Measurements from ENCODE around the gene SLC46A1.

SLC46A1 gene

GRCh38 chr17:28363186-28363585, 42.8 kb downstream of the SLC46A1 start:
- in situ Hi-C loops (cut with MboI; ENCODE audit: low sequenced_read_pairs), result no loop called here

GRCh38 chr17:28357901-28358197, 48.2 kb downstream of the SLC46A1 start:
- in situ Hi-C loops (cut with MboI; ENCODE audit: low sequenced_read_pairs), result no loop called here

GRCh38 chr17:28357061-28357900, 48.7 kb downstream of the SLC46A1 start, which contains the start of gene POLDIP2:
Gene POLDIP2 (minus strand): TSS chr17:28357527. CDS start chr17:28357448, 79 bp downstream.
- in situ Hi-C loops (cut with MboI; ENCODE audit: low sequenced_read_pairs), result no loop called here

- in situ Hi-C loops (cut with MboI; ENCODE audit: low sequenced_read_pairs), result no loop called here
Measured at GRCh38 chr17:28350271-28350670, 55.7 kb downstream of the SLC46A1 start.

GRCh38 chr17:28348979-28349378, 57.0 kb downstream of the SLC46A1 start:
- in situ Hi-C loops (cut with MboI; ENCODE audit: low sequenced_read_pairs), result no loop called here

GRCh38 chr17:28347261-28347891, 58.6 kb downstream of the SLC46A1 start:
- in situ Hi-C loops (cut with MboI; ENCODE audit: low sequenced_read_pairs), result no loop called here

- in situ Hi-C loops (cut with MboI; ENCODE audit: low sequenced_read_pairs), result no loop called here
Measured at GRCh38 chr17:28346746-28347246, 59.2 kb downstream of the SLC46A1 start.

GRCh38 chr17:28346199-28346580, 59.8 kb downstream of the SLC46A1 start:
- in situ Hi-C loops (cut with MboI; ENCODE audit: low sequenced_read_pairs), result no loop called here

GRCh38 chr17:28345419-28346198, 60.4 kb downstream of the SLC46A1 start:
- in situ Hi-C loops (cut with MboI; ENCODE audit: low sequenced_read_pairs), result no loop called here
